Fibroblast of mammary gland (primary cell): ENCODE measurements around the gene RASA3.
"Not testable (repeated sequence)": the region's sequence is repeated elsewhere in the genome, so short reads cannot be mapped to it uniquely, and the experiment has no call there.

Experiments
- DNase-seq: peaks from one replicate; pipeline ENCODE4 v3.0.0-alpha.2; 2010; ENCODE audit warnings: low read depth
- H3K4me3 ChIP-seq: 2 replicates; pipeline ENCODE4 v1.5.1; 2011; ENCODE audit warnings: low read depth, mild to moderate bottlenecking, low read length, moderate library complexity; ENCODE audit not compliant: control insufficient read depth
- CTCF ChIP-seq: conservative IDR thresholded peaks from 2 replicates; pipeline ENCODE4 v1.5.1; 2011; ENCODE audit warnings: low read depth, low read length, inconsistent platforms; ENCODE audit not compliant: control insufficient read depth, insufficient read depth

RASA3 gene

GRCh38 chr13:114024603-114025404 is 107.6 kb downstream of the RASA3 start:
- DNase-seq = no peak
- no peak for TF ChIP-seq CTCF
- H3K4me3 ChIP-seq = no peak overlapping the region

GRCh38 chr13:114023716-114024602 is 108.5 kb downstream of the RASA3 start:
- no peak for TF ChIP-seq CTCF
- no peak for DNase-seq
- no peak overlapping the region for H3K4me3 ChIP-seq

GRCh38 chr13:114022876-114023275 is 109.5 kb downstream of the RASA3 start:
- no peak overlapping the region for H3K4me3 ChIP-seq
- DNase-seq = no peak
- no peak for TF ChIP-seq CTCF

GRCh38 chr13:114022309-114022669 is 110.1 kb downstream of the RASA3 start:
- TF ChIP-seq CTCF = no peak
- no peak overlapping the region for H3K4me3 ChIP-seq
- DNase-seq = no peak

- H3K4me3 ChIP-seq = no peak overlapping the region
- TF ChIP-seq CTCF = no peak
Observed at GRCh38 chr13:114021464-114022308, 110.7 kb downstream of the RASA3 start.

GRCh38 chr13:114020750-114021463 is 111.5 kb downstream of the RASA3 start:
- DNase-seq = no peak
- no peak overlapping the region for H3K4me3 ChIP-seq
- TF ChIP-seq CTCF = no peak

More at GRCh38 chr13:114021464-114022308, 110.7 kb downstream of the RASA3 start:
- DNase-seq = no peak

- not testable (repeated sequence) for H3K4me3 ChIP-seq, DNase-seq
Observed at GRCh38 chr13:114020134-114020533, 112.3 kb downstream of the RASA3 start.
